ENCODE results near the gene ADAP1. TPM values are rescaled to one million over a fixed set of nuclear protein-coding genes. Genes with fewer than 3 reads are reported as not detected.

Gene ADAP1, protein sequence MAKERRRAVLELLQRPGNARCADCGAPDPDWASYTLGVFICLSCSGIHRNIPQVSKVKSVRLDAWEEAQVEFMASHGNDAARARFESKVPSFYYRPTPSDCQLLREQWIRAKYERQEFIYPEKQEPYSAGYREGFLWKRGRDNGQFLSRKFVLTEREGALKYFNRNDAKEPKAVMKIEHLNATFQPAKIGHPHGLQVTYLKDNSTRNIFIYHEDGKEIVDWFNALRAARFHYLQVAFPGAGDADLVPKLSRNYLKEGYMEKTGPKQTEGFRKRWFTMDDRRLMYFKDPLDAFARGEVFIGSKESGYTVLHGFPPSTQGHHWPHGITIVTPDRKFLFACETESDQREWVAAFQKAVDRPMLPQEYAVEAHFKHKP
- 3.2 to 4.2 TPM (median 4.0 TPM) in 5 replicates for total RNA-seq (2022; extraction: Qiagen RNA extraction)

GRCh38 chr7:954330-955238 lies at the start of gene ADAP1:
Gene ADAP1 (minus strand): TSS chr7:954680. CDS start chr7:954477, 203 bp downstream.

GRCh38 chr7:983004-983615 lies 28.6 kb upstream of the ADAP1 start, which contains the start of gene CYP2W1:
Gene CYP2W1 (plus strand): TSS chr7:983181. CDS start chr7:983212, 31 bp downstream.

GRCh38 chr7:974820-975681 lies 20.6 kb upstream of the ADAP1 start, which contains the start of gene COX19:
Gene COX19 (minus strand): TSS chr7:975549. CDS start chr7:975509, 40 bp downstream.

GRCh38 chr7:876077-876971 lies 78.2 kb downstream of the ADAP1 start, which contains the start of gene GET4:
Gene GET4 (plus strand): TSS chr7:876554. CDS start chr7:876646, 92 bp downstream.

Other genes with a start within 250 kb of the ADAP1 start
- gene DNAAF5, start 228.0 kb downstream of the ADAP1 start, total RNA-seq (2022; extraction: Qiagen RNA extraction): 41.8 to 52.4 TPM (median 48.3 TPM) in 5 replicates
- 29.1 to 35.7 TPM (median 33.7 TPM) in 5 replicates for gene PRKAR1B, start 227.4 kb downstream of the ADAP1 start, total RNA-seq (2022; extraction: Qiagen RNA extraction)
- 68.5 to 89.3 TPM (median 84.3 TPM) in 5 replicates for gene SUN1, start 122.2 kb downstream of the ADAP1 start, total RNA-seq (2022; extraction: Qiagen RNA extraction)
- gene GET4, start 78.1 kb downstream of the ADAP1 start, total RNA-seq (2022; extraction: Qiagen RNA extraction): 40.6 to 71.2 TPM (median 59.6 TPM) in 5 replicates
- 4.6 to 5.6 TPM (median 5.1 TPM) in 5 replicates for gene COX19, start 20.9 kb upstream of the ADAP1 start, total RNA-seq (2022; extraction: Qiagen RNA extraction)
- gene CYP2W1, start 28.5 kb upstream of the ADAP1 start, total RNA-seq (2022; extraction: Qiagen RNA extraction): not detected in 5 replicates
- gene GPR146, start 89.9 kb upstream of the ADAP1 start, total RNA-seq (2022; extraction: Qiagen RNA extraction): 1.8 to 2.1 TPM (median 1.9 TPM) in 5 replicates
- gene GPER1, start 133.4 kb upstream of the ADAP1 start, total RNA-seq (2022; extraction: Qiagen RNA extraction): 1.4 to 2.0 TPM (median 1.8 TPM) in 5 replicates
- 47.2 to 56.5 TPM (median 52.9 TPM) in 5 replicates for gene ZFAND2A, start 205.5 kb upstream of the ADAP1 start, total RNA-seq (2022; extraction: Qiagen RNA extraction)